HG03175 (cell line): ENCODE data around the gene RUNX1.

Source experiments
- ATAC-seq: cut with Tn5 transposase; IDR thresholded peaks from one replicate; pipeline ENCODE4 v1.9.1; 2021; ENCODE audit warnings: mild to moderate bottlenecking, moderate library complexity; ENCODE audit not compliant: unreplicated experiment

The RUNX1 gene

GRCh38 chr21:35062016-35062415, 12.9 kb upstream of the RUNX1 start:
- no peak for ATAC-seq

- no peak for ATAC-seq
These were observed 10.6 kb upstream of the RUNX1 start for GRCh38 chr21:35059742-35060141.

- no peak for ATAC-seq
These were observed 9.0 kb upstream of the RUNX1 start for GRCh38 chr21:35058058-35058457.

- ATAC-seq, result peak; percentile 77
These were observed 8.3 kb upstream of the RUNX1 start for GRCh38 chr21:35057428-35057827.

- ATAC-seq, result no peak
These were observed 4.4 kb upstream of the RUNX1 start for GRCh38 chr21:35053356-35054096.

GRCh38 chr21:35052801-35053200, 3.7 kb upstream of the RUNX1 start:
- no peak for ATAC-seq

- ATAC-seq, result peak; percentile 30
These were observed 2.3 kb upstream of the RUNX1 start for GRCh38 chr21:35051287-35051818.

- peak; percentile 27 for ATAC-seq
These were observed 1.5 kb upstream of the RUNX1 start for GRCh38 chr21:35050348-35051286.

GRCh38 chr21:35048183-35048601, 910 bp downstream of the RUNX1 start:
- no peak for ATAC-seq

- ATAC-seq, result no peak
These were observed 2.2 kb downstream of the RUNX1 start for GRCh38 chr21:35046880-35047229.

- ATAC-seq, result no peak
These were observed 2.9 kb downstream of the RUNX1 start for GRCh38 chr21:35046263-35046624.

- no peak for ATAC-seq
These were observed 3.4 kb downstream of the RUNX1 start for GRCh38 chr21:35045542-35046262.

GRCh38 chr21:35044770-35045541, 4.1 kb downstream of the RUNX1 start:
- ATAC-seq, result peak; percentile 20

- no peak for ATAC-seq
These were observed 5.0 kb downstream of the RUNX1 start for GRCh38 chr21:35044128-35044527.

GRCh38 chr21:35043549-35043948, 5.6 kb downstream of the RUNX1 start:
- no peak for ATAC-seq

- no peak for ATAC-seq
These were observed 6.3 kb downstream of the RUNX1 start for GRCh38 chr21:35042836-35043235.

GRCh38 chr21:35041881-35042280, 7.2 kb downstream of the RUNX1 start:
- no peak for ATAC-seq

GRCh38 chr21:35041122-35041521, 8.0 kb downstream of the RUNX1 start:
- ATAC-seq, result no peak

GRCh38 chr21:35039595-35040289, 9.4 kb downstream of the RUNX1 start:
- ATAC-seq, result no peak

- no peak for ATAC-seq
These were observed 10.3 kb downstream of the RUNX1 start for GRCh38 chr21:35038772-35039319.
